ENCODE data around the gene TGOLN2. TPM values are rescaled to one million over a fixed set of nuclear protein-coding genes. Genes with fewer than 3 reads are reported as not detected.

TGOLN2 gene
- total RNA-seq, 4 donors from 2014 or later: 40.6 to 77.2 (median 49.0) TPM

DNA sequence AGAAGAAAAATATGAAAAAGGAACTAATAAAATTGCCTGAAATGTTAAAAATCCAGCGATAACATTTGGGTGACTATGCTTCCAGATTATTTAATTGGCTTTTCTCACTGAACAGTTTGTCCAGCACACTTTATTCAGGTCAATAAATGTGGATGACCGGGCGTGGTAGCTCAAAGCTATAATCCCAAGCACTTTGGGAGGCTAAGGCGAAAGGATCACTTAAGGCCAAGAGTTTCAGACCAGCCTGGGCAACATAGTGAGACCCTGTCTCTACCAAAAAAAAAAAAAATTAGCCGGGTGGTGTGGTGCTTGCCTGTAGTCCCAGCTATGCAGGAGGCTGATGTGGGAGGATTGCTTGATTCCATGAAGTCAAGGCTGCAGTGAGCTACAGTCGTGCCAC is 55.4 kb downstream of the TGOLN2 start:
- TF ChIP-seq POLR2A (IDR thresholded peaks at IDR 0.05): no peak
- TF ChIP-seq, protein P1, sequence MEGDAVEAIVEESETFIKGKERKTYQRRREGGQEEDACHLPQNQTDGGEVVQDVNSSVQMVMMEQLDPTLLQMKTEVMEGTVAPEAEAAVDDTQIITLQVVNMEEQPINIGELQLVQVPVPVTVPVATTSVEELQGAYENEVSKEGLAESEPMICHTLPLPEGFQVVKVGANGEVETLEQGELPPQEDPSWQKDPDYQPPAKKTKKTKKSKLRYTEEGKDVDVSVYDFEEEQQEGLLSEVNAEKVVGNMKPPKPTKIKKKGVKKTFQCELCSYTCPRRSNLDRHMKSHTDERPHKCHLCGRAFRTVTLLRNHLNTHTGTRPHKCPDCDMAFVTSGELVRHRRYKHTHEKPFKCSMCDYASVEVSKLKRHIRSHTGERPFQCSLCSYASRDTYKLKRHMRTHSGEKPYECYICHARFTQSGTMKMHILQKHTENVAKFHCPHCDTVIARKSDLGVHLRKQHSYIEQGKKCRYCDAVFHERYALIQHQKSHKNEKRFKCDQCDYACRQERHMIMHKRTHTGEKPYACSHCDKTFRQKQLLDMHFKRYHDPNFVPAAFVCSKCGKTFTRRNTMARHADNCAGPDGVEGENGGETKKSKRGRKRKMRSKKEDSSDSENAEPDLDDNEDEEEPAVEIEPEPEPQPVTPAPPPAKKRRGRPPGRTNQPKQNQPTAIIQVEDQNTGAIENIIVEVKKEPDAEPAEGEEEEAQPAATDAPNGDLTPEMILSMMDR (IDR thresholded peaks at IDR 0.05): no peak
- intact Hi-C loops (cut with DNase I): no loop called here
- H3K27ac ChIP-seq: no peak overlapping the region

DNA sequence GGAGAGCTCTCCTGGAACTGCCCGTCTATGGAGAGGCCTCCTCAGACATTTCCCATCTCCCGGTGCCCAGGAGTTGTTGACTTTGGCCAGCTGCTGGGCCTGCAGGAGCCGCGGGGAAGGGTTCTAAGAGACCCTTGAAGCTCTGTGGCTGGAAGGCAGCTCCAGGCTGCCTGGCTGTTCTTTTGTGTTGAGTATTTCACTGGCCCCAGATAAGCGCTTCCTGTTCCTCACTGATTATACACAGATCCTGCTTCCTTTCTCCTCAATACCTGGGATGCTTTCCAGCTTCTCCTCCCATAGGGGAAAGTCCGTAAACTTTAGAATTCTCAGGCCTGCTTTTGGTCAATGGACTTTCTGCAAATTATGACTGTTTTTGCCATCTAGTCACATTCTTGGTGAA is 57.8 kb downstream of the TGOLN2 start:
- H3K27me3 ChIP-seq: no peaks in the 10 kb centered on the region
- peaks cover 0 to 47% (median 7%) of the 10 kb centered on the region in 3 donors for H3K4me1 ChIP-seq
- no peaks in the 10 kb centered on the region for H3K9me3 ChIP-seq
- no peak for DNase-seq
- no peak overlapping the region for H3K4me3 ChIP-seq
- TF ChIP-seq POLR2A (IDR thresholded peaks at IDR 0.05): no peak
- TF ChIP-seq, protein P1 (IDR thresholded peaks at IDR 0.05): no peak
- peak overlapping the region in 3 of 4 donors; percentile 31 to 62 (median 61) for H3K27ac ChIP-seq
- no peaks in the 10 kb centered on the region for H3K36me3 ChIP-seq
- WGBS, 2 donors: 34 to 62% methylated on average over 2 to 6 of the region's 6 CpGs
- intact Hi-C loops (cut with DNase I): no loop called here

More for the DNA sequence above, 55.4 kb downstream of the TGOLN2 start:
- WGBS, 2 donors: 82 to 89% methylated on average over 6 of the region's 6 CpGs
- no peak overlapping the region for H3K4me3 ChIP-seq
- no peaks in the 10 kb centered on the region for H3K9me3 ChIP-seq
- H3K4me1 ChIP-seq: peaks cover 15 to 52% (median 20%) of the 10 kb centered on the region in 3 donors
- H3K27me3 ChIP-seq: no peaks in the 10 kb centered on the region
- no peaks in the 10 kb centered on the region for H3K36me3 ChIP-seq
- DNase-seq: no peak

Small RNAs within 50 kb of the gene (small RNA-seq; reads per million reads assigned to genes)
- 0 reads per million in 4 donors for gene AC062037.1
- 0 reads per million in 4 donors for gene RF00019
- gene RN7SL113P: 0 reads per million in 4 donors

Other genes starting within 250 kb of the TGOLN2 start
- 1 to 10 TPM in 2 of 4 donors, under 1 TPM in 2; 0.29 to 4.0 (median 1.3) TPM for gene TCF7L1, start 194.6 kb downstream of the TGOLN2 start, total RNA-seq
- gene RETSAT, start 26.5 kb upstream of the TGOLN2 start, total RNA-seq: 10 to 100 TPM; 55.8 to 73.3 (median 66.9) TPM
- 10 to 100 TPM in 3 of 4 donors, 1 to 10 TPM in 1; 8.2 to 16.6 (median 13.7) TPM for gene ELMOD3, start 26.8 kb upstream of the TGOLN2 start, total RNA-seq
- gene CAPG, start 82.4 kb upstream of the TGOLN2 start, total RNA-seq: 100 to 1,000 TPM; 185 to 301 (median 221) TPM
- gene SH2D6, start 90.7 kb upstream of the TGOLN2 start, total RNA-seq: under 1 TPM in 1 of 4 donors, not detected in 3; 0.50 TPM
- 100 to 1,000 TPM in 2 of 4 donors, 10 to 100 TPM in 2; 81.8 to 272 (median 121) TPM for gene MAT2A, start 211.2 kb upstream of the TGOLN2 start, total RNA-seq
- 10 to 100 TPM; 19.7 to 27.5 (median 23.3) TPM for gene GGCX, start 233.5 kb upstream of the TGOLN2 start, total RNA-seq
- gene VAMP8, start 249.6 kb upstream of the TGOLN2 start, total RNA-seq: 100 to 1,000 TPM in 1 of 4 donors, 10 to 100 TPM in 3; 78.8 to 144 (median 93.8) TPM